Muscle layer of duodenum (tissue), 2 donors: ENCODE measurements around the gene BCOR.

Experiments used
- H3K27ac ChIP-seq: one replicate; pipeline ENCODE4 v1.7.0; 2013; ENCODE audit warnings: mild to moderate bottlenecking, low read length
- H3K27me3 ChIP-seq: one replicate; pipeline ENCODE4 v1.7.0; 2013; ENCODE audit warnings: low read depth, mild to moderate bottlenecking, control low read depth, low read length
- H3K36me3 ChIP-seq, 2 donors: one replicate each; pipeline ENCODE4 v1.7.0; 2013; ENCODE audit warnings: low read length in 2 of 2, control low read depth in 1 of 2, mild to moderate bottlenecking in 1 of 2; ENCODE audit not compliant: insufficient read depth in 2 of 2, control insufficient read depth in 1 of 2
- H3K4me1 ChIP-seq, 2 donors: one replicate each; pipeline ENCODE4 v1.7.0; 2013; ENCODE audit warnings: low read length in 2 of 2, mild to moderate bottlenecking in 2 of 2, control low read depth in 1 of 2, moderate library complexity in 1 of 2; ENCODE audit not compliant: insufficient read depth in 2 of 2, control insufficient read depth in 1 of 2
- H3K4me3 ChIP-seq, 2 donors: one replicate each; pipeline ENCODE4 v1.7.0; 2013; ENCODE audit warnings: low read length in 2 of 2, low read depth in 1 of 2, mild to moderate bottlenecking in 1 of 2
- H3K9me3 ChIP-seq, 2 donors: one replicate each; pipeline ENCODE4 v1.7.0; 2013; ENCODE audit warnings: low read length in 2 of 2, control low read depth in 1 of 2, mild to moderate bottlenecking in 1 of 2; ENCODE audit not compliant: control insufficient read depth in 1 of 2
- donor health status: healthy.

BCOR gene

DNA sequence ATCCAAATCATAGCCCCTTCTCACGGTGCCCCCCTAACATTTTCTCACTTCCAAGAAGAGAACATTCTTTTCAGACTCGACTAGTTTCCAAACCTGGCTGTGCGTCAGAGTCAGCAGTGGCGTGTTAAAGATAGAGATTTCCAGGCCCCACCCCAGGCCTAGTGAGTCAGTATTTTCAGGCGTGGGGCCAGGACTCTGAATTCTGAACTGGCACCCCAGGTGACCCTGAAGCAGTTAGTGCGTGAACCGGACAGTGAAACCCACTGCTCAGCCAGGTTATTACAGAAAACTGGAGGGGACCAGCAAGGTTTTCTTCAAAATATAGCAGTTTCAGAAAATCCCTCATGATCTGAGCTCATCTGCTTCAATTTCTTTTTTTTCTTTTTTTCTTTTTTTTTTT lies 35.0 kb upstream of the BCOR start:
- H3K4me1 ChIP-seq, result no peaks in the 10 kb centered on the region
- H3K27ac ChIP-seq, result peak overlapping the region; percentile 31
- H3K36me3 ChIP-seq, result no peaks in the 10 kb centered on the region
- no peaks in the 10 kb centered on the region for H3K27me3 ChIP-seq
- H3K4me3 ChIP-seq, result no peak overlapping the region
- no peaks in the 10 kb centered on the region for H3K9me3 ChIP-seq

GRCh38 chrX:40131654-40132337 lies 34.0 kb upstream of the BCOR start:
- no peaks in the 10 kb centered on the region for H3K27me3 ChIP-seq
- no peaks in the 10 kb centered on the region for H3K36me3 ChIP-seq
- H3K27ac ChIP-seq, result no peak overlapping the region
- H3K4me1 ChIP-seq, result no peaks in the 10 kb centered on the region
- H3K4me3 ChIP-seq, result no peak overlapping the region
- H3K9me3 ChIP-seq, result no peaks in the 10 kb centered on the region

DNA sequence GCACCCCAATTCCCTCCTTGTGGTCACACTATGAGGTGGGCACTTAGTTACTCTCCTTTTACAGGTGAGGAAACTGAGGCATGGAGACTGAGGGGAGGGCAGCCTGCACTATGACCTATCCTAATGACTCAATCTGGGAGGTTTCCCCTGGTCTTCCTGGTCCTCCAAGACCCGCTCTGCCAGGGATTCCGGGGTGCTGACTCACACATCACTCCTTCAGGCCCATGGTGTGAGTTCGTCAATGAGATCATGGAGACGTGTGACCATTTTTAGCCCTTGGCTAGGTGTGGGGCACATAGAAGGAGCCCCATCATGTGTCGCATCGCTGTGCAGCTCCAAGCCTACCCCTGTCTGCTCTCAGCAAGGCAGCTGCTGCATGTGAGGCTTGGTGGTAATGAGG lies 32.4 kb upstream of the BCOR start:
- Histone ChIP-seq H3K27me3 (no peaks in the 10 kb centered on the region), H3K9me3 (no peaks in the 10 kb centered on the region), H3K27ac (no peak overlapping the region), H3K36me3 (no peaks in the 10 kb centered on the region), H3K4me3 (no peak overlapping the region), H3K4me1 (no peaks in the 10 kb centered on the region)

GRCh38 chrX:40127052-40127451 lies 29.3 kb upstream of the BCOR start:
- no peak overlapping the region for H3K4me3 ChIP-seq
- no peaks in the 10 kb centered on the region for H3K4me1 ChIP-seq
- H3K9me3 ChIP-seq, result no peaks in the 10 kb centered on the region
- no peaks in the 10 kb centered on the region for H3K27me3 ChIP-seq
- H3K27ac ChIP-seq, result no peak overlapping the region
- H3K36me3 ChIP-seq, result no peaks in the 10 kb centered on the region

DNA sequence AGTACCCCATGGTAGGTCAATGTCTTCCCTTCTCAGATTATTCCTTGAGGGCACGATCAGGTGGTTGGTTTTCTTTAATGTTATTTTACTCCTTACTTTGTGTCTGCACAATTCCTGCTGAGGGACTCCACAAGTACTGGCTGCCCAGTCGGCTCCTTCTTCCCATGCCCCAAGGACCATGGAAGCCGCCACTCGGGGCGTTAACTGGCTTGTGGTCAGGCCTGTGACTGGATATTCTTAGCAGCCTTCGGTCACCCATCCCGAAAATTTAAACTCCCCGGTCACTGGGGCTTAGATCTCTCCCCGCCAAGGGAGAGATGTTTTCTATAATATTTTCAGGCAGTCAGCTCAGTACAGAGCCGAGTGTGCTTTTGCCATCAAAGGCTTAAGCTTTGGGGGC lies 24.7 kb upstream of the BCOR start:
- no peaks in the 10 kb centered on the region for H3K4me1 ChIP-seq
- H3K27me3 ChIP-seq, result no peaks in the 10 kb centered on the region
- H3K9me3 ChIP-seq, result no peaks in the 10 kb centered on the region
- no peak overlapping the region for H3K4me3 ChIP-seq
- H3K27ac ChIP-seq, result no peak overlapping the region
- no peaks in the 10 kb centered on the region for H3K36me3 ChIP-seq

DNA sequence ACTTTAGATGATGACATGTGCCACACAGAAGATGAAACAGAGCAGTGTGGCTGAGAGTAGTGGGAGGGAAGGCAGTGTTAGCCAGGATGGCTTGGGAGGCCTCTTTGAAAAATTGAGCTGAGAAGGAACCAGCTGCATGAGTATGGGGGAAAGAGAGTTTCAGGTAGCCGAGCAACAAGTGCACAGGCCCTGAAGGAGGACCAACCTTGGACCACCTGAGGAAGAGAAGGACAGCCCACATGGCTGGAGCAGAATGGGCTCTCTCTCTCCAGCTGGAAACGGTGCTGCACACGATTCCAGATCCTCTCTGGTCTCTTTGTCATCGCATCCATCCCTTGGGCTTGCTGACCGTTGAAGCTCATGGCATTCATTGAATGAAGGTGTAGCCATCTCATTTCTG lies 23.9 kb upstream of the BCOR start:
- H3K27ac ChIP-seq, result no peak overlapping the region
- H3K27me3 ChIP-seq, result no peaks in the 10 kb centered on the region
- no peaks in the 10 kb centered on the region for H3K9me3 ChIP-seq
- no peaks in the 10 kb centered on the region for H3K4me1 ChIP-seq
- no peak overlapping the region for H3K4me3 ChIP-seq
- no peaks in the 10 kb centered on the region for H3K36me3 ChIP-seq

GRCh38 chrX:40120838-40121580 lies 23.3 kb upstream of the BCOR start:
- no peaks in the 10 kb centered on the region for H3K4me1 ChIP-seq
- no peak overlapping the region for H3K27ac ChIP-seq
- no peaks in the 10 kb centered on the region for H3K27me3 ChIP-seq
- H3K36me3 ChIP-seq, result no peaks in the 10 kb centered on the region
- H3K4me3 ChIP-seq, result no peak overlapping the region
- no peaks in the 10 kb centered on the region for H3K9me3 ChIP-seq

- Histone ChIP-seq H3K4me3 (no peak overlapping the region), H3K27me3 (no peaks in the 10 kb centered on the region)
Measured at GRCh38 chrX:40117715-40118285, 20.0 kb upstream of the BCOR start.

GRCh38 chrX:40116925-40117324 lies 19.2 kb upstream of the BCOR start:
- no peaks in the 10 kb centered on the region for H3K27me3 ChIP-seq
- no peak overlapping the region for H3K27ac ChIP-seq
- H3K4me3 ChIP-seq, result no peak overlapping the region
- no peaks in the 10 kb centered on the region for H3K36me3 ChIP-seq
- H3K9me3 ChIP-seq, result no peaks in the 10 kb centered on the region
- H3K4me1 ChIP-seq, result no peaks in the 10 kb centered on the region

More at GRCh38 chrX:40117715-40118285, 20.0 kb upstream of the BCOR start:
- Histone ChIP-seq H3K27ac (no peak overlapping the region), H3K4me1 (no peaks in the 10 kb centered on the region), H3K9me3 (no peaks in the 10 kb centered on the region), H3K36me3 (no peaks in the 10 kb centered on the region)

DNA sequence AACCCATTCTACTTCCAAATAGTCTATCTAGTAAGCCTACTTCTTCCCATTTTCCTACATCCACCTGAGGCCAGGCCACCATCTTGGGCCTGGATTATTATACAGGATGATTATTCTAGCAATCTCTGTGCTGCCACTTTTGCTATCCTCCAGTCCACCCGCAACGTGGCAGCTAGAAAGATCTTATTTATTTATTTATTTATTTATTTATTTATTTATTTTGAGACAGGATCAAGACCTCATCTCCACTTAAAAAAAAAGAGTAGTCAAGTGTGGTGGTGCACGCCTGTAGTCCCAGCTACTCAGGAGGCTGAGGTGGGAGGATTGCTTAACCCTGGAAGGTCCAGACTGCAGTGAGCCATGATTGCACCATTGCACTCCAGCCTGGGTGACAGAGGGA lies 15.2 kb upstream of the BCOR start:
- no peak overlapping the region for H3K27ac ChIP-seq
- H3K4me1 ChIP-seq, result peaks cover 0 to 7% of the 10 kb centered on the region in 2 donors
- H3K9me3 ChIP-seq, result no peaks in the 10 kb centered on the region
- no peaks in the 10 kb centered on the region for H3K36me3 ChIP-seq
- no peak overlapping the region for H3K4me3 ChIP-seq
- H3K27me3 ChIP-seq, result no peaks in the 10 kb centered on the region

GRCh38 chrX:40111868-40112267 lies 14.1 kb upstream of the BCOR start:
- Histone ChIP-seq H3K27ac (no peak overlapping the region), H3K4me1 (peaks cover 0 to 13% of the 10 kb centered on the region in 2 donors), H3K9me3 (no peaks in the 10 kb centered on the region), H3K27me3 (no peaks in the 10 kb centered on the region), H3K4me3 (no peak overlapping the region), H3K36me3 (no peaks in the 10 kb centered on the region)
